ENCODE data around the gene PROM2. TPM values are rescaled to one million over a fixed set of nuclear protein-coding genes. Genes with fewer than 3 reads are reported as not detected.

The PROM2 gene
- total RNA-seq, 4 donors from 2014 or later, result 1.5 to 13.8 (median 7.1) TPM

DNA sequence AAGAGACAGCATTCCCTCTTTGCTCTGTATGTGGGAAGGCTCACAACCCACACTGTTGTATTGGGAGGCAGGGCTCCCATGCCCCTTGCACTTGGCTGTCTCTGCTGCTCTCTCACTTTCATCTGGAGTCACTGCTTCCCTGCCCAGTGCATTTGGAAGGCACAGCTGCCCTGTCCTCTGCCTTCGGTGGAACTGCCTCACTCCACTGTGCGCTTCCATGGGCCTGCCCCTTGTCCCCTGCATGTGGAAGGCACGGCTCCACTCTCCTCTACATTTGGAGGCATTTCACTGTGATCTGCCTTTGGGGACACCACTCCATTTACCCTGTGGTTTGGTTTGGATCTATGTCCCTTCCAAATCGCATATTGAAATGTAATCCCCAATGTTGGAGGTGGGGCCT lies 9.1 kb upstream of the PROM2 start:
- Histone ChIP-seq H3K9me3 (no peaks in the 10 kb centered on the region), H3K4me1 (no peaks in the 10 kb centered on the region), H3K27me3 (no peaks in the 10 kb centered on the region), H3K4me3 (no peak overlapping the region), H3K36me3 (no peaks in the 10 kb centered on the region), H3K27ac (no peak overlapping the region)
- TF ChIP-seq POLR2A (IDR thresholded peaks at IDR 0.05) (no peak), CTCF (IDR thresholded peaks at IDR 0.05) (no peak)
- DNase-seq, result no peak
- intact Hi-C loops (cut with DNase I; ENCODE audit: low total_unique reads), result no loop called here

- intact Hi-C loops (cut with DNase I; ENCODE audit: low total_unique reads), result no loop called here
- no peak for DNase-seq
- no peaks in the 10 kb centered on the region for H3K27me3 ChIP-seq
- H3K36me3 ChIP-seq, result no peaks in the 10 kb centered on the region
- TF ChIP-seq CTCF (IDR thresholded peaks at IDR 0.05) (no peak), POLR2A (IDR thresholded peaks at IDR 0.05) (no peak)
- no peaks in the 10 kb centered on the region for H3K9me3 ChIP-seq
- H3K4me1 ChIP-seq, result no peaks in the 10 kb centered on the region
- no peak overlapping the region for H3K27ac ChIP-seq
- no peak overlapping the region for H3K4me3 ChIP-seq
These were observed 7.3 kb upstream of the PROM2 start for GRCh38 chr2:95266781-95267430.

GRCh38 chr2:95267458-95268210 lies 6.6 kb upstream of the PROM2 start:
- Histone ChIP-seq H3K36me3 (no peaks in the 10 kb centered on the region), H3K4me1 (no peaks in the 10 kb centered on the region), H3K4me3 (no peak overlapping the region), H3K9me3 (no peaks in the 10 kb centered on the region), H3K27me3 (no peaks in the 10 kb centered on the region), H3K27ac (no peak overlapping the region)
- TF ChIP-seq CTCF (IDR thresholded peaks at IDR 0.05) (no peak), POLR2A (IDR thresholded peaks at IDR 0.05) (no peak)
- DNase-seq, result peak in 1 of 2 donors; percentile 5
- intact Hi-C loops (cut with DNase I; ENCODE audit: low total_unique reads), result no loop called here

GRCh38 chr2:95268211-95269035 lies 5.8 kb upstream of the PROM2 start:
- Histone ChIP-seq H3K9me3 (no peaks in the 10 kb centered on the region), H3K4me1 (no peaks in the 10 kb centered on the region), H3K4me3 (no peak overlapping the region), H3K27me3 (no peaks in the 10 kb centered on the region), H3K27ac (no peak overlapping the region), H3K36me3 (no peaks in the 10 kb centered on the region)
- DNase-seq, result peak in 1 of 2 donors; percentile 5
- TF ChIP-seq CTCF (IDR thresholded peaks at IDR 0.05) (no peak), POLR2A (IDR thresholded peaks at IDR 0.05) (no peak)
- intact Hi-C loops (cut with DNase I; ENCODE audit: low total_unique reads), result no loop called here

All from uterus (tissue), 4 donors.